ENCODE results near the gene ZNF254.
"Not testable (repeated sequence)": the region's sequence is repeated elsewhere in the genome, so short reads cannot be mapped to it uniquely, and the experiment has no call there.

The ZNF254 gene

DNA sequence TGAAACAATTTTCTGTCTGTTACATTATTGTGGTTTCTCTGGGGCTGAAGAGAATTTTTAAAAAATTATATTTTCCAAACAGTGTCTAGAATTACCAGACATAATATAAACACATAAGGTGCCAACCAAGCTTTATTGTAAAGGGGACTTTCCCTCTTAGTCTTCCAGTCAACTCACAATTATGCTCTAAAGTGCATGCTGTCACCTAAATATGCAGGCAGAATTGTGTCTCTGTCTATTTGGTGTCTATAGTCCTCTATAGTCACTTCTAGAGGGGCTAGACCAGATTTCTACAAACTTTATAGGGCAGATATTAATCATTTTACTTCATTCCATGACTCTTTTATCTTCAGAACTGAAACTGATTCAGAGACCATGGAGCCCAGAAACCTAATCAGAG lies 12.8 kb downstream of the ZNF254 start (continued):
- TF ChIP-seq ZNF660 (tag by site-specific recombination; IDR thresholded peaks at IDR 0.05) (no peak), ZNF585B (tag by site-specific recombination; IDR thresholded peaks at IDR 0.05) (no peak), GLI4 (tag by site-specific recombination; IDR thresholded peaks at IDR 0.05) (no peak), ZNF239 (tag by site-specific recombination; IDR thresholded peaks at IDR 0.05) (no peak), ZNF664 (tag by site-specific recombination; IDR thresholded peaks at IDR 0.05) (no peak), ZNF707 (tag by site-specific recombination; IDR thresholded peaks at IDR 0.05) (no peak)
- TF ChIP-seq, protein P1, sequence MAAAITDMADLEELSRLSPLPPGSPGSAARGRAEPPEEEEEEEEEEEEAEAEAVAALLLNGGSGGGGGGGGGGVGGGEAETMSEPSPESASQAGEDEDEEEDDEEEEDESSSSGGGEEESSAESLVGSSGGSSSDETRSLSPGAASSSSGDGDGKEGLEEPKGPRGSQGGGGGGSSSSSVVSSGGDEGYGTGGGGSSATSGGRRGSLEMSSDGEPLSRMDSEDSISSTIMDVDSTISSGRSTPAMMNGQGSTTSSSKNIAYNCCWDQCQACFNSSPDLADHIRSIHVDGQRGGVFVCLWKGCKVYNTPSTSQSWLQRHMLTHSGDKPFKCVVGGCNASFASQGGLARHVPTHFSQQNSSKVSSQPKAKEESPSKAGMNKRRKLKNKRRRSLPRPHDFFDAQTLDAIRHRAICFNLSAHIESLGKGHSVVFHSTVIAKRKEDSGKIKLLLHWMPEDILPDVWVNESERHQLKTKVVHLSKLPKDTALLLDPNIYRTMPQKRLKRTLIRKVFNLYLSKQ (tag by site-specific recombination; IDR thresholded peaks at IDR 0.05; ENCODE audit: borderline replicate concordance): no peak

DNA sequence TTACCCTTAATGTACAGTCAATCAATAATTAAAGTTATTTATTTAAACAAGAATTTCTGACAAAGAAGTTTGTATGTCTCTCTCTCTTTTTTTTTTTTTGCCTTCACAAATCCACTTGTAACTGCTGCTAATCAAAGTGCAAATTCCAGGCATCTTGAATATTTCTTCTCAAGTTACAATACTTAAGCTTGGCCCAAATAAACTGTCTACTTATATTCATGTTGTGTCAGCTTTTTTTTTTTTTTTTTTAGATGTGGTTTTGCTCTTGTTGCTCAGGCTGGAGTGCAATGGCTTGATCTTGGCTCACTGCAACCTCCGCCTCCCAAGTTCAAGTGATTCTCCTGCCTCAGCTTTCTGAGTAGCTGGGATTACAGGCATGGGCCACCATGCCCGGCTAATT lies 13.6 kb downstream of the ZNF254 start:
- H3K9me3 ChIP-seq (ENCODE audit: control insufficient read depth, insufficient read depth, low read depth, low read length); H3K4me1 ChIP-seq (ENCODE audit: control insufficient read depth, insufficient read depth, low read length); CTCF ChIA-PET; H3K27ac ChIP-seq (ENCODE audit: extremely low read depth, low read depth, low read length); H3K4me3 ChIP-seq (ENCODE audit: low read depth, low read length): not testable (repeated sequence)
- H3K36me3 ChIP-seq (ENCODE audit: control insufficient read depth in 2 of 2, insufficient read depth in 1 of 2, low read length in 2 of 2): peaks cover 11 to 14% of the 10 kb centered on the region in 2 experiments
- POLR2A ChIA-PET: interaction anchor here (0.7 kb wide), 1 partner anchor 9 kb away, joined by 5 read pairs; no protein-coding TSS in a partner anchor

DNA sequence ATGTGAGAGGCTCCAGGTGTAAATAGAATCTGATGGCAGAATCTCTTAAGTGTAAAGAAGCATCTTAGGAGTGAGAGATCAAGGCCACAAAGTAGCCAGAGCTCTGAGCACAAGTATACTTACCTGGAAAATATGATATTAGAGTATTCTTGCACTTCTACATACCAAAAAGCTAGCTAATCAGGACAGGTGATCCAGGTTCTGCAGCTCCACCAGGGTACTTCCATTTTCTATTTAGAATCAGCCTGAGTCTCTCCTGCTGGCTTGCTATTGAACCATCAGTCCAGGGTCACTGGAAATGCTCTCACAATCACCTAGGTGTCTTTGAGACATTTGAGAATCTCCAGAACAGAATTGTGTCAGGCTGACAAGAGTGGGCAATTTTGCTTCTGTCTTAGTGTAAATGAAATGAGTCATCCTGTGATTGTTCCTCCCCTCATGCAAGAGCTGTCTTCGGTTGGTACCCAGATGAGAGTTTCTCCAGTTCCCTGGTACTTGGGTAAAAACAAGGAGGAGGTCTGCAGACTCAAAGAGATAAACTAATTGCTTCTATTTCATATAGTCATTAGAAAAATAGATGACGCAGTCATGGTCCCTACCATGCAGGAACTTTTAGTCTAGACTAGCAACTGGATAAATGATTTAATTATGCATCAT lies 14.6 kb downstream of the ZNF254 start:
- POLR2A ChIA-PET: interaction anchor here (0.5 kb wide), 1 partner anchor 11 kb away, joined by 3 read pairs; no protein-coding TSS in a partner anchor
- Histone ChIP-seq H3K9me3 (ENCODE audit: control insufficient read depth, insufficient read depth, low read depth, low read length) (no peaks in the 10 kb centered on the region), H3K4me1 (ENCODE audit: control insufficient read depth, insufficient read depth, low read length) (no peaks in the 10 kb centered on the region), H3K4me3 (ENCODE audit: low read depth, low read length) (no peak overlapping the region), H3K27ac (ENCODE audit: extremely low read depth, low read depth, low read length) (no peak overlapping the region), H3K36me3 (ENCODE audit: control insufficient read depth in 2 of 2, insufficient read depth in 1 of 2, low read length in 2 of 2) (peaks cover 11 to 23% of the 10 kb centered on the region in 2 experiments)
- CTCF ChIA-PET: no interaction called here
- no peak for TF ChIP-seq ZNF624 (tag by site-specific recombination; IDR thresholded peaks at IDR 0.05)
- no peak for TF ChIP-seq ZNF571 (tag by site-specific recombination; IDR thresholded peaks at IDR 0.05)
- TF ChIP-seq REPIN1 (tag by site-specific recombination; IDR thresholded peaks at IDR 0.05; ENCODE audit: low read depth): no peak

DNA sequence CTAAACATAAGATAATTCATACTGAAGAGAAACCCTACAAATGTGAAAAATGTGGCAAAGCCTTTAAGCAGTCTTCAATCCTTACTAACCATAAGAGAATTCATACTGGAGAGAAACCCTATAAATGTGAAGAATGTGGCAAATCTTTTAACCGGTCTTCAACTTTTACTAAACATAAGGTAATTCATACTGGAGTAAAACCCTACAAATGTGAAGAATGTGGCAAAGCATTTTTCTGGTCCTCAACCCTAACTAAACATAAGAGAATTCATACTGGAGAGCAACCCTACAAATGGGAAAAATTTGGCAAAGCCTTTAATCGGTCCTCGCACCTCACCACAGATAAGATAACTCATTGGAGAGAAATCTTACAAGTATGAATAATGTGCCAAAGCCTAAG lies 40.6 kb downstream of the ZNF254 start:
- Histone ChIP-seq H3K4me1 (ENCODE audit: control insufficient read depth, insufficient read depth, low read length) (no peaks in the 10 kb centered on the region), H3K27ac (ENCODE audit: extremely low read depth, low read depth, low read length) (no peak overlapping the region), H3K4me3 (ENCODE audit: low read depth, low read length) (no peak overlapping the region), H3K36me3 (ENCODE audit: control insufficient read depth in 2 of 2, insufficient read depth in 1 of 2, low read length in 2 of 2) (peaks cover 19 to 23% of the 10 kb centered on the region in 2 experiments), H3K9me3 (ENCODE audit: control insufficient read depth, insufficient read depth, low read depth, low read length) (no peaks in the 10 kb centered on the region; the same call in 1 of the 2 replicates)
- TF ChIP-seq TRIM28 (IDR thresholded peaks at IDR 0.05; ENCODE audit: borderline replicate concordance, low read length): peak; percentile 82; the same call in 1 of the 2 replicates
- TF ChIP-seq, protein P2, sequence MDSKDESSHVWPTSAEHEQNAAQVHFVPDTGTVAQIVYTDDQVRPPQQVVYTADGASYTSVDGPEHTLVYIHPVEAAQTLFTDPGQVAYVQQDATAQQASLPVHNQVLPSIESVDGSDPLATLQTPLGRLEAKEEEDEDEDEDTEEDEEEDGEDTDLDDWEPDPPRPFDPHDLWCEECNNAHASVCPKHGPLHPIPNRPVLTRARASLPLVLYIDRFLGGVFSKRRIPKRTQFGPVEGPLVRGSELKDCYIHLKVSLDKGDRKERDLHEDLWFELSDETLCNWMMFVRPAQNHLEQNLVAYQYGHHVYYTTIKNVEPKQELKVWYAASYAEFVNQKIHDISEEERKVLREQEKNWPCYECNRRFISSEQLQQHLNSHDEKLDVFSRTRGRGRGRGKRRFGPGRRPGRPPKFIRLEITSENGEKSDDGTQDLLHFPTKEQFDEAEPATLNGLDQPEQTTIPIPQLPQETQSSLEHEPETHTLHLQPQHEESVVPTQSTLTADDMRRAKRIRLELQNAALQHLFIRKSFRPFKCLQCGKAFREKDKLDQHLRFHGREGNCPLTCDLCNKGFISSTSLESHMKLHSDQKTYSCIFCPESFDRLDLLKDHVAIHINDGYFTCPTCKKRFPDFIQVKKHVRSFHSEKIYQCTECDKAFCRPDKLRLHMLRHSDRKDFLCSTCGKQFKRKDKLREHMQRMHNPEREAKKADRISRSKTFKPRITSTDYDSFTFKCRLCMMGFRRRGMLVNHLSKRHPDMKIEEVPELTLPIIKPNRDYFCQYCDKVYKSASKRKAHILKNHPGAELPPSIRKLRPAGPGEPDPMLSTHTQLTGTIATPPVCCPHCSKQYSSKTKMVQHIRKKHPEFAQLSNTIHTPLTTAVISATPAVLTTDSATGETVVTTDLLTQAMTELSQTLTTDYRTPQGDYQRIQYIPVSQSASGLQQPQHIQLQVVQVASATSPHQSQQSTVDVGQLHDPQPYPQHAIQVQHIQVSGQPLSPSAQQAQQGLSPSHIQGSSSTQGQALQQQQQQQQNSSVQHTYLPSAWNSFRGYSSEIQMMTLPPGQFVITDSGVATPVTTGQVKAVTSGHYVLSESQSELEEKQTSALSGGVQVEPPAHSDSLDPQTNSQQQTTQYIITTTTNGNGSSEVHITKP (tag by site-specific recombination; IDR thresholded peaks at IDR 0.05): no peak
- TF ChIP-seq SETDB1 (IDR thresholded peaks at IDR 0.05; ENCODE audit: insufficient read length, low read length): peak; percentile 97
- TF ChIP-seq, protein P3, sequence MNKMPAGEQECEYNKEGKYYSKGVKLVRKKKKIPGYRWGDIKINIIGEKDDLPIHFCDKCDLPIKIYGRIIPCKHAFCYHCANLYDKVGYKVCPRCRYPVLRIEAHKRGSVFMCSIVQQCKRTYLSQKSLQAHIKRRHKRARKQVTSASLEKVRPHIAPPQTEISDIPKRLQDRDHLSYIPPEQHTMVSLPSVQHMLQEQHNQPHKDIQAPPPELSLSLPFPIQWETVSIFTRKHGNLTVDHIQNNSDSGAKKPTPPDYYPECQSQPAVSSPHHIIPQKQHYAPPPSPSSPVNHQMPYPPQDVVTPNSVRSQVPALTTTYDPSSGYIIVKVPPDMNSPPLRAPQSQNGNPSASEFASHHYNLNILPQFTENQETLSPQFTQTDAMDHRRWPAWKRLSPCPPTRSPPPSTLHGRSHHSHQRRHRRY (tag by site-specific recombination; IDR thresholded peaks at IDR 0.05): no peak
- TF ChIP-seq, protein P4, sequence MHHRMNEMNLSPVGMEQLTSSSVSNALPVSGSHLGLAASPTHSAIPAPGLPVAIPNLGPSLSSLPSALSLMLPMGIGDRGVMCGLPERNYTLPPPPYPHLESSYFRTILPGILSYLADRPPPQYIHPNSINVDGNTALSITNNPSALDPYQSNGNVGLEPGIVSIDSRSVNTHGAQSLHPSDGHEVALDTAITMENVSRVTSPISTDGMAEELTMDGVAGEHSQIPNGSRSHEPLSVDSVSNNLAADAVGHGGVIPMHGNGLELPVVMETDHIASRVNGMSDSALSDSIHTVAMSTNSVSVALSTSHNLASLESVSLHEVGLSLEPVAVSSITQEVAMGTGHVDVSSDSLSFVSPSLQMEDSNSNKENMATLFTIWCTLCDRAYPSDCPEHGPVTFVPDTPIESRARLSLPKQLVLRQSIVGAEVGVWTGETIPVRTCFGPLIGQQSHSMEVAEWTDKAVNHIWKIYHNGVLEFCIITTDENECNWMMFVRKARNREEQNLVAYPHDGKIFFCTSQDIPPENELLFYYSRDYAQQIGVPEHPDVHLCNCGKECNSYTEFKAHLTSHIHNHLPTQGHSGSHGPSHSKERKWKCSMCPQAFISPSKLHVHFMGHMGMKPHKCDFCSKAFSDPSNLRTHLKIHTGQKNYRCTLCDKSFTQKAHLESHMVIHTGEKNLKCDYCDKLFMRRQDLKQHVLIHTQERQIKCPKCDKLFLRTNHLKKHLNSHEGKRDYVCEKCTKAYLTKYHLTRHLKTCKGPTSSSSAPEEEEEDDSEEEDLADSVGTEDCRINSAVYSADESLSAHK (tag by site-specific recombination; IDR thresholded peaks at IDR 0.05): no peak
- TF ChIP-seq KLF8 (tag by site-specific recombination; IDR thresholded peaks at IDR 0.05): no peak
- no peak for TF ChIP-seq ZNF223 (tag by site-specific recombination; IDR thresholded peaks at IDR 0.05)
- TF ChIP-seq ZNF274 (IDR thresholded peaks at IDR 0.05; ENCODE audit: low read length): peak; percentile 83
- TF ChIP-seq ZNF274 (tag by site-specific recombination; IDR thresholded peaks at IDR 0.05; ENCODE audit: borderline replicate concordance): peak; percentile 82; the same call in 1 of the 2 replicates
- TF ChIP-seq ZNF211 (tag by site-specific recombination; IDR thresholded peaks at IDR 0.05; ENCODE audit: low read depth): no peak
- POLR2A ChIA-PET: no interaction called here
- CTCF ChIA-PET: no interaction called here
